Left ventricle myocardium superior (tissue), 1 donor: ENCODE results near the gene LRMDA. TPM values are rescaled to one million over a fixed set of nuclear protein-coding genes. Genes with fewer than 3 reads are reported as not detected.

Source experiments
- ATAC-seq: fragments of 200-7000 bp; cut with Tn5 transposase; one replicate; pipeline ENCODE4 v1.9.1; 2020; ENCODE audit warnings: mild to moderate bottlenecking, moderate library complexity
- DNase-seq: peaks from one replicate; pipeline ENCODE4 v3.0.0-alpha.2; 2020
- intact Hi-C: fragments of 100-400 bp; cut with micrococcal nuclease; formaldehyde crosslinking; loops from one replicate; pipeline ENCODE4 v1.11.0; 2022
- total RNA-seq: library from RNA; stranded (reverse); fragmentation: NEBNext Ultra II Directional; extraction: Animal tissue kit (Norgen Biotek cat#: 25700); gene quantifications from one replicate; pipeline ENCODE4 v1.2.1, GENCODE V29; 2021
- donor health status: DM: no; HTN: yes; CAD: no; lungs with severe emphysema.

Gene LRMDA
- total RNA-seq, 1 donor from 2014 or later, result 23.1 TPM

GRCh38 chr10:75640381-75640780, 209.0 kb downstream of the LRMDA start:
- ATAC-seq, result no peak
- DNase-seq, result no peak
- intact Hi-C loops, result no loop called here

GRCh38 chr10:75640803-75641202, 209.4 kb downstream of the LRMDA start:
- intact Hi-C loops, result no loop called here
- DNase-seq (no peak), ATAC-seq (no peak)

DNA sequence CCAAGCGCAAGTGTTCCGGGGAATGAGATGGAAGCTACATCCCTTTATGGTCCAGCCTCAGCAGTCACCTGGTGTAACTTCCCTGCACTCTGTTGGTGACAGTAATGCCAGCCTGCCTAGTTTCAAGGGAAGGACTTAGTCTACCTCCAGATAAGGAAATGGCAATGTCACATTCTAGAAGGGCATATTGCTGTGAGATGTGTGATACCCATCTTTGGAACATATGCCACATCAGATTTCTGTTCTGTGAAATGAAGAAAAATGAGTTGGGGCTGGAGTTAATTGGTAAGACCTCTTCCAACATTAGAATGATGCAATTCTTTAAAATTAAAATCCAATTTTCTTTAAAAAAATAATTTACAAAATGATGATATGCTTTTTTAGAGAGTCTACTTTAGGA, 212.0 kb downstream of the LRMDA start:
- ATAC-seq, result no peak
- no peak for DNase-seq
- intact Hi-C loops, result no loop called here

DNA sequence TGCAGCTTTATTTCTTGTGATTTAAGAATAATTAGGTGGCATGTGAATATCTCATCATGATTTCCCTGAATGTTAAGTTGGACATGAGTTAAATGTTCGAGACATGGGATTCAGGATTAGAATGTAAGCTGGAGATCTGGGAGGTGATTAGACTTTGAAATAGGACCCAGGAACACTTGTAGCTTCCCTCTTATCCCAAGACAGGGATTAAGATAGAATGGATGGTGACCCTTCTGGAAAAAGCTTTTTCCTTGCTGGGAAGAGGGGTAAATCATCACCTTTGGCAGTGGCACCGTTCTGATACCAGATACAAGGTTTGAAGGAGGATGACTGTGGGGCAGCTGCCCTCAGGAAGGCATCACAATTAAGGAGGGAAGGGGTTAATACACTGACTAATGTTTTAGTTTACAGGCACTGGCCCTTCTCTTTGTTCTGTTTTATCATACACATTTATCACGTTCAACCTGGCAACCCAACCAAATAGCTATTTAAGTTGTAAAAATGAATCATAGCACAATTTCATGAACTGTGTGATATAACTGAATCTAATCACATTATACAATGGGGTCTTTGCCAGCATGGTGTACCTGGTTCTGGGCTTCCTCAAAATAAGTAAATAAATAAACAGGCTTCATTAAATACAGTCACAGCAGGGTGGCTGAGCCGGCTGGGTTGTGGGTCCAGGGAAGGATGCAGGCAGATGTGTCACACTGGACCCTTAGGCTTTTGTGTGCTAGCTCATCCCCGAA, 212.7 kb downstream of the LRMDA start:
- intact Hi-C loops, result no loop called here
- no peak for DNase-seq
- no peak for ATAC-seq

DNA sequence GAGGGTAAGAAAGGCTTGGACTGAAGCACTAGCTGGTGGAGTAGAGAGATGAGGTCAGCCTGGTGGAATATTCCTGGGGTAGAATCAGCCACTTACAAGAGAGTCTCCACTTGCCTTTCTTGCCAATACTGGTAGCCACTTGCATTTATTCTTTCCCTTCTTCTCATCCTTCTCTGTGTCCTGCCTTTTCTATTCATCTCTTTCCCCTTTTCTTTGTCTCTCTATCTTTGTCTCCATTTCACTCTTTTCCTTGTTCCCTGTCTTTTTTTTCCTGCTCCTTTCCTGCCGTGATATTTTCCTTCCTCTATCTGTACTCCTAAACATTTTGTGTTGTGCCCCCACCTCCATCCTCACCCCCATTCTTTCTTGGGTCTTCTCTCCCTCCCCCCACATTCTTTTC, 214.3 kb downstream of the LRMDA start:
- DNase-seq, result no peak
- no peak for ATAC-seq
- intact Hi-C loops, result no loop called here

- DNase-seq (no peak), ATAC-seq (no peak)
- intact Hi-C loops, result no loop called here
Observed at GRCh38 chr10:75646218-75646915, 214.9 kb downstream of the LRMDA start.

GRCh38 chr10:75646916-75647315, 215.5 kb downstream of the LRMDA start:
- ATAC-seq, result no peak
- DNase-seq, result no peak
- intact Hi-C loops, result no loop called here

GRCh38 chr10:75647675-75648074, 216.3 kb downstream of the LRMDA start:
- DNase-seq (no peak), ATAC-seq (no peak)
- intact Hi-C loops, result no loop called here

- intact Hi-C loops, result no loop called here
- DNase-seq (no peak), ATAC-seq (no peak)
Observed at GRCh38 chr10:75648351-75648750, 216.9 kb downstream of the LRMDA start.

GRCh38 chr10:75648854-75649253, 217.4 kb downstream of the LRMDA start:
- DNase-seq (no peak), ATAC-seq (no peak)
- intact Hi-C loops, result no loop called here

DNA sequence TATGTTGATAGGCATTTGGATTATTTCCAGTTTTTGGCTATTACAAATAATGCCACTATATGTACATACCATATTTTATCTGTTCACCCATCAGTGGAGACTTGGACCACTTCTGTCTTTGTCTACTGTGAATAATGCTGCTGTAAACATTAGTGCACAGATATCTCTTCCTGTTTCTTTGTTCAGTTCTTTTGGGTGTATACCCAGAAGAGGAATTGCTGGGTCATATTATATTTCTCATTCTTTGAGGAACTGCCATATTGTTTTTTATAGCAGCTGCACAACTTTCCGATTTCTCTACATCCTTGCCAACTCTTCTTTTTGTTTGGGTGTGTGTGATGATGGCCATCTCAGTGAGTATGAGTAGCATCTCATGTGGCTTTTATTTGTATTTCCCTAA, 218.0 kb downstream of the LRMDA start:
- intact Hi-C loops, result no loop called here
- DNase-seq, result no peak

GRCh38 chr10:75650648-75651047, 219.2 kb downstream of the LRMDA start:
- no peak for ATAC-seq
- DNase-seq, result no peak
- intact Hi-C loops, result no loop called here

More for the DNA sequence above, 218.0 kb downstream of the LRMDA start:
- no peak for ATAC-seq

DNA sequence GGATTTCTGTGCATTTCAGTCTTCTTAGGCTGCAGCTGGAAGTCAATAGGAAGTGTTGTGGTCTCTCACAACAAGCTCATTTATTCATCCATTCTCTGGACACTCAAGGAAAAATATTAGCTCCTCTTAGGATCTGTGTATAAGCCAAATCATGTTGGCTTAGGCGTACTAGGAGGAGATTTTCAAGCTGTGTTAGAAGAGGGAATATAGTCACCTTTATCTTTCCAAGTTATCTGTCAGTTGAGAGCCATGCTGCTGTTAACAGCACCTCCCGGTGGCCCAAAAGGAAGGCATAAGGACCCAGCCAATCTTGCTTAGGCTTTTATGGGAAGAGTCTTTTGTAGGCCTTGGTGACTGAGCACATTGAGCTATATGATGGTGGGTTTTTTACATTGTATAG, 220.0 kb downstream of the LRMDA start:
- ATAC-seq (no peak), DNase-seq (no peak)
- intact Hi-C loops, result no loop called here

GRCh38 chr10:75652146-75652740, 220.8 kb downstream of the LRMDA start:
- ATAC-seq, result no peak
- intact Hi-C loops, result no loop called here
- no peak for DNase-seq

DNA sequence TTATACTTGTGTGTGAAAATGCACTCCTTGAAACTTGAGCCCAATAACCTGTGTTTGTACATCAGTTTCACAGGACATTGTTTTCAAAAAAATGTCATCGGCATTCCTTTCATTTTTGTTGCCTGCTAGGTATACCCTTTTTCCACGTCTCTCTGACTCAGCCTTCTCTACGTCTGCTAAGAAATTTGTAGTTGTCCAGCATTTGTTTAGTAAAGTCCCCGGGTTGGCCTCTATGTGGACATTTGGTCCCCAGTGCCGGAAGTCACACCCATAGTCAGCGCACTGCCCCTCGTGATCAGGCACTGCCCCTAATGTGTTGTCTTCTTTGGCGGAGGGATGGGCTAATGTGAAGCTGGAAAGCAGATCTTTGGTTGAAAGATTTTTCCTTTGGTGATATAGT, 222.3 kb downstream of the LRMDA start:
- intact Hi-C loops, result no loop called here
- ATAC-seq (no peak), DNase-seq (no peak)

GRCh38 chr10:75654171-75654771, 222.8 kb downstream of the LRMDA start:
- no peak for DNase-seq
- no peak for ATAC-seq

GRCh38 chr10:75654772-75655171, 223.3 kb downstream of the LRMDA start:
- intact Hi-C loops, result no loop called here
- DNase-seq, result no peak
- ATAC-seq, result peak; percentile 71

More at GRCh38 chr10:75654171-75654771, 222.8 kb downstream of the LRMDA start:
- intact Hi-C loops, result no loop called here

DNA sequence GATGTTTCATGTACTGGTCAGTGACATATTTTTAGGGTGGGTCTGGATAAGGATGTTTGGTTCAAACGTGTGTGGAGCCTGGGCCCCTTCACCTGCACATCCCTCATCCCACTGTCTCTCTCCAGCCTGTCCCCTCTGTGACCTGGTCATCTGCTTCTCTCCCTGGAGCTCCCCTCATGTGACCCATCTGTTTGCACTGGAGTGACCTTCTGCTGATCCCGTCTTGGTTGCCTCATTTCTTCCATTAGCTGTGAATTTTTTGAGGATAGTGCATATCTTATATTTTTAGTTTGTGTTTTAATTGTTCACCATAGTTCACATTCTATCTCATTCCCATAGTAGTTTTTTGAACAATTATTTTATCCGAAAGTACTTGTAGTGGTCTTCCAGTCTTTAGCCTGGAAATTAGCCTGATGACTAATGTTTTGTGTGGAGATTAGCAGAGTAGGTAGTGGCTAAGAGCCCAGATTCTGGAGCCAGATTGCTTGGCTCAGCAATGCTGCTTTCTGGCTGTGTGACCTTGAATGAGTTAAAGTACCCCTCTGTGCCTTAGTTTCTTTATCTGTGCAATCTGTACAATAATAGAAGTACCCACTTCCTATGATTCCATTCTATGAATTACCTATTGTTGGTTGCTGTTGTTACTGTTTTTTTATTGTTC, 224.5 kb downstream of the LRMDA start:
- DNase-seq, result no peak
- ATAC-seq, result peak; percentile 76
- intact Hi-C loops, result no loop called here

DNA sequence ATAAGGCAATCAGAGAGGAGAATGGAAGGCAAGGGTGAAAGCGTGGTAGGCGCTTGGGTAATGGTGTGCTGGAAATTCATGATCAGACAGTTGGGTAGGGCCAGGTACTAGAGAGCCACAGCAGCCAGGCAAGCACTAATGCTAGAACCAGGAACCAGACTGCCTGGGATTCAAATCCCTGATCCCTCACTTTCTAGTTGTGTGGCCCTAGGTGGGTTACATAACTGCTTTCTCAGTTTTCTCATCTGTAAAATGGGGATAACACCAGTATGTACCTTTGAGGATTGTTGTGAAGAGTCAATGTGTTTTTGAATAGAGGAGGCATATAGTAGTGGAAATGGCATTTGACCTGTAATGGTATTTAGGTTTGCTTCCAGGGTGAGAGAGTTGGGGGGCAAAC, 225.9 kb downstream of the LRMDA start:
- ATAC-seq (no peak), DNase-seq (no peak)
- intact Hi-C loops, result no loop called here

DNA sequence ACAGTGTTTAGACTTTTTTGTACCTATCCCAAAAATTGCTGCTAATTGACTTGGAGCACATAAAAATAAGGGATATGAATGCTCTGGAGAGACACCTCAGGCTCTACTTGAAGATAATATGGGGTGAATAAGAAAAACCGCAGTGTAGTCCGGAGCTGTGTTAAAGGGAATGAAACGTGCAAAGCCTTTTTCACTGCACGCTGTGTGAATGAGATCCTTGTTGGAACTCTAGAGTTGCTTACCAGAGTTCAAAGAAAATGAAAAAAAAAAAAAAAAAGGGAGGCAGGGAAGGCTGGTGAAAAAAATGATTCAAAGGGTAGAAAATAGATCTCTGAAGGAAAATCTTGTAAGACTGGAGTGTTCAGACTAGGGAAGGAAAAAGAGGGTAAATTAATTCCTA, 226.6 kb downstream of the LRMDA start:
- intact Hi-C loops, result no loop called here
- DNase-seq (no peak), ATAC-seq (no peak)
